Subcutaneous abdominal adipose tissue (tissue), 5 donors: ENCODE results near the gene RBM47.
"Not testable (repeated sequence)": the region's sequence is repeated elsewhere in the genome, so short reads cannot be mapped to it uniquely, and the experiment has no call there.

ENCODE experiments used
- H3K27ac ChIP-seq: one replicate; pipeline ENCODE4 v1.7.0; 2013; ENCODE audit warnings: low read depth, mild to moderate bottlenecking, inconsistent platforms, low read length, moderate library complexity
- H3K27me3 ChIP-seq, 5 donors: one replicate each; pipeline ENCODE4 v1.7.0; 2013; ENCODE audit warnings: low read length in 5 of 5, inconsistent platforms in 1 of 5; ENCODE audit not compliant: control insufficient read depth in 5 of 5, insufficient read depth in 4 of 5
- H3K36me3 ChIP-seq, 5 donors: one replicate each; pipeline ENCODE4 v1.7.0; 2013; ENCODE audit warnings: low read length in 5 of 5; ENCODE audit not compliant: control insufficient read depth in 5 of 5, insufficient read depth in 5 of 5
- H3K4me1 ChIP-seq, 5 donors: one replicate each; pipeline ENCODE4 v1.7.0; 2013; ENCODE audit warnings: low read length in 5 of 5, mild to moderate bottlenecking in 3 of 5, moderate library complexity in 1 of 5; ENCODE audit not compliant: control insufficient read depth in 5 of 5, insufficient read depth in 5 of 5
- H3K4me3 ChIP-seq, 5 donors: one replicate each; pipeline ENCODE4 v1.7.0; 2013; ENCODE audit warnings: low read length in 5 of 5, low read depth in 1 of 5
- H3K9ac ChIP-seq, 5 donors: one replicate each; pipeline ENCODE4 v1.7.0; 2013; ENCODE audit warnings: low read length in 5 of 5, mild to moderate bottlenecking in 4 of 5, moderate library complexity in 3 of 5
- H3K9me3 ChIP-seq, 5 donors: one replicate each; pipeline ENCODE4 v1.7.0; 2013; ENCODE audit warnings: low read length in 5 of 5; ENCODE audit not compliant: control insufficient read depth in 5 of 5
- donor health status: healthy.
- donor health status: healthy.
- donor health status: healthy.
- donor health status: healthy.
- donor health status: healthy.

RBM47 gene

GRCh38 chr4:40571208-40571607 lies 58.5 kb downstream of the RBM47 start:
- Histone ChIP-seq H3K4me1 (peaks cover 0 to 26% (median 4%) of the 10 kb centered on the region in 5 donors), H3K36me3 (no peaks in the 10 kb centered on the region), H3K9ac (no peak overlapping the region), H3K27ac (no peak overlapping the region), H3K9me3 (no peaks in the 10 kb centered on the region), H3K4me3 (no peak overlapping the region), H3K27me3 (no peaks in the 10 kb centered on the region)

GRCh38 chr4:40570348-40571077 lies 59.2 kb downstream of the RBM47 start:
- H3K4me1 ChIP-seq = peaks cover 0 to 20% (median 3%) of the 10 kb centered on the region in 5 donors
- no peaks in the 10 kb centered on the region for H3K9me3 ChIP-seq
- H3K27ac ChIP-seq = no peak overlapping the region
- H3K36me3 ChIP-seq = no peaks in the 10 kb centered on the region
- no peak overlapping the region for H3K9ac ChIP-seq
- H3K27me3 ChIP-seq = no peaks in the 10 kb centered on the region
- H3K4me3 ChIP-seq = no peak overlapping the region

GRCh38 chr4:40564815-40565483 lies 64.7 kb downstream of the RBM47 start:
- Histone ChIP-seq H3K36me3 (no peaks in the 10 kb centered on the region), H3K4me1 (peaks cover 0 to 17% (median 5%) of the 10 kb centered on the region in 5 donors), H3K9ac (no peak overlapping the region), H3K27ac (no peak overlapping the region), H3K4me3 (no peak overlapping the region), H3K9me3 (no peaks in the 10 kb centered on the region), H3K27me3 (no peaks in the 10 kb centered on the region)

GRCh38 chr4:40564004-40564403 lies 65.7 kb downstream of the RBM47 start:
- Histone ChIP-seq H3K4me3 (no peak overlapping the region), H3K27ac (no peak overlapping the region)

GRCh38 chr4:40563401-40563800 lies 66.3 kb downstream of the RBM47 start:
- Histone ChIP-seq H3K27ac (no peak overlapping the region), H3K4me1 (peaks cover 0 to 28% (median 10%) of the 10 kb centered on the region in 5 donors), H3K4me3 (no peak overlapping the region), H3K27me3 (no peaks in the 10 kb centered on the region), H3K9me3 (no peaks in the 10 kb centered on the region), H3K9ac (no peak overlapping the region), H3K36me3 (no peaks in the 10 kb centered on the region)

More at GRCh38 chr4:40564004-40564403, 65.7 kb downstream of the RBM47 start:
- Histone ChIP-seq H3K27me3 (no peaks in the 10 kb centered on the region), H3K4me1 (peaks cover 0 to 25% (median 10%) of the 10 kb centered on the region in 5 donors), H3K36me3 (no peaks in the 10 kb centered on the region), H3K9ac (no peak overlapping the region), H3K9me3 (no peaks in the 10 kb centered on the region)

GRCh38 chr4:40562681-40563080 lies 67.0 kb downstream of the RBM47 start:
- Histone ChIP-seq H3K27me3 (no peaks in the 10 kb centered on the region), H3K4me3 (no peak overlapping the region), H3K36me3 (no peaks in the 10 kb centered on the region), H3K27ac (no peak overlapping the region), H3K9me3 (no peaks in the 10 kb centered on the region), H3K9ac (no peak overlapping the region), H3K4me1 (peaks cover 0 to 30% (median 10%) of the 10 kb centered on the region in 5 donors)

- Histone ChIP-seq H3K4me3 (no peak overlapping the region), H3K36me3 (no peaks in the 10 kb centered on the region), H3K9me3 (no peaks in the 10 kb centered on the region), H3K27me3 (no peaks in the 10 kb centered on the region), H3K27ac (no peak overlapping the region), H3K4me1 (peaks cover 0 to 30% (median 10%) of the 10 kb centered on the region in 5 donors), H3K9ac (no peak overlapping the region)
Observed at GRCh38 chr4:40562208-40562607, 67.5 kb downstream of the RBM47 start.

GRCh38 chr4:40561543-40562177 lies 68.0 kb downstream of the RBM47 start:
- not testable (repeated sequence) for H3K9ac ChIP-seq, H3K9me3 ChIP-seq, H3K27me3 ChIP-seq, H3K4me3 ChIP-seq, H3K36me3 ChIP-seq, H3K27ac ChIP-seq
- peaks cover 0 to 30% (median 10%) of the 10 kb centered on the region in 5 donors for H3K4me1 ChIP-seq

- no peaks in the 10 kb centered on the region for H3K9me3 ChIP-seq
- no peak overlapping the region for H3K4me3 ChIP-seq
- H3K27ac ChIP-seq = no peak overlapping the region
- H3K36me3 ChIP-seq = no peaks in the 10 kb centered on the region
- no peaks in the 10 kb centered on the region for H3K27me3 ChIP-seq
- peaks cover 0 to 30% (median 10%) of the 10 kb centered on the region in 5 donors for H3K4me1 ChIP-seq
- H3K9ac ChIP-seq = no peak overlapping the region
Observed at GRCh38 chr4:40559585-40560465, 69.8 kb downstream of the RBM47 start.
